Activated effector memory CD4-positive, alpha-beta T cell treated with anti-CD3 and anti-CD28 coated beads, Interleukin-2, amount 50 U/mL, for 16 hours (primary cell): ENCODE results near the gene SOWAHC.
"Not testable (repeated sequence)": the region's sequence is repeated elsewhere in the genome, so short reads cannot be mapped to it uniquely, and the experiment has no call there.

Source experiments
- DNase-seq: peaks from one replicate; pipeline ENCODE4 v3.0.0-alpha.2; 2020

SOWAHC gene

DNA sequence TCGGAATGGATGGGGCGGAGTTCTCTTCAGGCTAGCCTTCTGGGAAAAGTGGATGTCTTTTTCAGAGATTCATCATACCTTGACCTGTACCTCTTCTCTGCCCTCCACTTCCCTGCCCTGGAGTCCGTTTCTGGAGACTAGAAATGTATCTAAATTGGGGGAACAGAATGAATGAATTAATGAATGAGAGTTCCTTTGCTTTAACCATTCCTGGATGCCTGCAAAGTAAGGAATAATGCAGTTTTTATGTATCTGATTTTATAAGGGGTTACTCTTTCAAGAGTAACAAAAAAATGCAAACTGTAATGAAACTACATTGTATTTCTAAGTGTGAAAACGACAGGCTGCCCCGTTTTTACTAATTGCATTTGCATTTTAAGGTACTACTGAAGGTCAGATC is 2.0 kb downstream of the SOWAHC start:
- DNase-seq, result no peak

DNA sequence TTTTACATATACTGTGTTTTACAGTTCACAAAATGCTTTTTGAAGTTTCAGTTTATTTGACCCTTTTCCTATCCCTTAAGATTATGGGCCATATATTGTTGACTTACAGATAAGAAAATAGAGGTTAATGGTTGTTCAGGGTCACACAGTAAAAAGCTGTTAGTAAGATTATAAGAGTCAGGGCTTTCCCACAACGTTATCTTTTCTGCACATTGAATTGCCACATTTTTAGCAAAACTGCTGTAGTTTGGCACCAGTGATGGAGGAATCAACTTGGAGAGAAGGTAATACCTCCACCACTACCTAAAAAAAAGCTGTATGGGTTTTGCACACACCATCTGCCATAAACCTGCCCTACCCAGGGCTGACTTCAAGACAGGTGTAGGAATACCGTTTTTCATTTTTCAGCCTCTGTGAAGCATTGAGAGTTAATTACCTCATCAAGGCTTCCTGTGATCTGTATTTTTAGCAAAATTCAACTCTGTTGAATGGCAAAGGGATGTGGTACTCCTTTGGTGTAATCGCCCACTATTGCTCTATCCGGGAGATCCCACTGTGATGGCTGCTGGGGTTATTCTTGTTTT is 5.0 kb downstream of the SOWAHC start:
- no peak for DNase-seq

DNA sequence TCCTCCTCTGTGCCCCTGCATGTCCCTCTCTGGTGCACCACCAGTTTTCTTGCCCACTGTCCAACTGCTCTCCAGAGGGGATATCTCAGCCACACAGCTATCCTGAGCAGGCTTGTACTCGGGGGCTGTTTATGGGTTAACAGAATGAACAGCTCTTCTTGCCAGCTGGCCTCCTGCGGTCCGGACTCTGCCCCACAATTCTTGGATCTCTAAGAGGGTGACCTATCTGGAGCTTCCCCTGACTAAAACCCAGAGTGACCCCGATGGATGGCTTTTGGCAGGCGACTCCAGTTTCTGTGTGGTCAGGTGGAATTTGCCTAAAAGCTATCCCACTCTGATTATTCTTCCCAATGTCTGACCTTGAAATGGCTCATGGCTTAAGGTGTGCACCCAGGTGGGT is 9.1 kb downstream of the SOWAHC start:
- no peak for DNase-seq

DNA sequence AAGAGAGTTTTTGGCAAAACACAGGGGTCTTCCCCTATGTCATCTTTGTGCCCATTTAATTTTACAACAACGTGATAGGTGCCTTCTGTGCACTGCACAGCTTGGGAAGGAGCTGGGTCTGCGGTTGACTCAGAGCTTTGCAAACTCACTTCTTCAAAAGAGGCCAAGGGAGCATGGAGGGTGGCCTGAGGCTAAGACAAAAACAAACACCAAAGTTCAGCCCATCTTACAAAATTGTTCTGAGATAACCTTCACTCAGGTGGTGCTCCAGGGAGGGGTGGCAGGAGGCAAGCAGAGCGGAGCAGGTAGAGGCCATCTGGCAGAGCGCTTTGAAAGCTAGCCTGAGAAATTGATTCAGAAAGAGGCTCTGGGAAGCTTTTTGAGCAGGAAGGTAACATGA is 9.8 kb downstream of the SOWAHC start:
- DNase-seq, result no peak

DNA sequence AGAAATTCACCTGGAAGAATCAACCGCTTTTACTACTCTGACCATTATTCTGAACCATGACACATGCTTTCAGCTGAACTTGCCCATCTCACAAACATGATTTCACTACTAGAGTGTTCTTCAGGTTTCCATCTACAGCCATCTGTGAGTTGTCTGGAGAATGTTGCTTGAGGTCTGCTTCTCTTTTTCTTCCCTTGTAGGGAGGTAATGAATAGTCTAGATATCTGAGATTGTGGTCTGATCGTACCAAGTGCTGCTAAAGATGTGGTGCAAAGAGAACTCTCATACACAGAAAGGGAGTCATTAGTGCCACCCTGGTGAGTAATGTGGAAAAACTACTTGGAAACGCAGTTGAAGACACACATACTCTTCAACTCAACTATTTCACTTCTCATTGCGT is 10.2 kb downstream of the SOWAHC start:
- no peak for DNase-seq

DNA sequence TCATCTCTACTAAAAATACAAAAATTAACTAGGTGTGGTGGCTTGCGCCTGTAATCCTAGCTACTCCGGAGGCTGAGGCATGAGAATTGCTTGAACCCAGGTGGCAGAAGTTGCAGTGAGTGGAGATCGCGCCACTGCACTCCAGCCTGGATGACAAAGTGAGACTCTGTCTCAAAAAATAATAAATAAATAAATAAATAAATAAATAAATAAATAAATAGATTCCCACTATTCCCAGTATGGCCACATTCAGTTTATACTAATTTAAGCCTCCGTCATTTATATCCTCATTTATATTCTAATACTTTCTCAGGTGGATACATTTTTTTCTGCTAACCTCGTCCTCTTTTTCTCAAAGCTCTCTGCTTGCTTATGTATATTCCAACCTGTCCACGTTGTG is 14.2 kb downstream of the SOWAHC start:
- DNase-seq, result not testable (repeated sequence)

DNA sequence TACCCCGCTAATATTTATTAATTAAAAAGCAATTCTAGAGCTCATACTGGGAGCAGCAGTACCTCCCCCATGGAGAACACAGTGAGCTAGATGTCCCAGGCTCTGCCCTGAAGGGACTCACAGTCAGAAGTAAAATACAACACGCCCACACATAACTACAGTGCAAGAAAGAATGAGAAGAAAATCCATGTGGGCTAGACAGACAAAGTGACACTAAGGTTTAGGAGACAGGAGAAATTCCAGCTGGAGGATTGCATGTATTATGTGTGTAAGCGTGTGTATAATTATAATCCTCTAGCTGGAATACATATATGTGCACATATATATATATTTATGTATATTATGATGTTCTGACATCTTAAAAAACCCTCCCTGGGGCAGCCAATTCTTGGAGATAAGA is 15.7 kb downstream of the SOWAHC start:
- DNase-seq, result no peak

DNA sequence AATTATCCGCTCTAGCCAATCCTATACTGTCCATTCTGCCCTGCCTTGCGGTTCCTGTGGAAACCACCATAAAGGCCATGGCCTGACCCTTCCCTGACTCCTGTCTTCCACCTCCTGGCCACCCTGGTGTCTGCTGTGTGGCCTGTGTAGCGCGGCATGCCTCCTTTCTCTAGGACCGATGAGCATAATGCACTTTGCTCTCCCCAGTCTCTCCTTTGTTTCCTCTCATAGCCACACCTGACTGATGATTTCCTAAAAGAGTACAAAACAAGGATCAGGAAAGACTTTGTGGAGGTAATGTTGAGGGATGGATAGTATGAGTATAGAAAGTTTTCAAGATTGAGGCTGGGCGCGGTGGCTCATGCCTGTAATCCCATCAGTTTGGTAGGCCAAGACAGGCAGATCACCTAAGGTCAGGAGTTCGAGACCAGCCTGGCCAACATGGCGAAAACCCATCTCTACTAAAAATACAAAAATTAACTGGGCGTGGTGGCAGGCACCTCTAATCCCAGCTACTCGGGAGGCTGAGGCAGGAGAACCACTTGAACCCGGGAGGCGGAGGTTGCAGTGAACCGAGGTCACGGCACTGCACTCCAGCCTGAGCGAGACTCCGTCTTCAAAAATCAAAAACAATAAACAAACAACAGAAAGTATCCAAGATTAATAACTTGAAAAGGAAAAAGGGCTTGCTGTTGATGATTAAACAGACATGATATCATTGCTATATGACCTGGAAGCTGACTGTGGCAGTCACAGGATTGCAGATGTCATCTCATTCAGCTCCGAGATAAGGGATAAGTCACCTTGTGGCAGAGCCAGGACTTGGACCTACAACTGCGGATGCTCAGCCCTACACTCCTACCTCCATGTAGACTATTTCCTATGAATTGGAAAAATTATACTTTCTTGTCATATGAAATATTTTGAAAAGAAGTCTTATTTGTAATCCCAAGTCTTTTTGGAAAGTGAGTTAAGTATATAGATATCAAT is 16.6 kb downstream of the SOWAHC start:
- no peak for DNase-seq

DNA sequence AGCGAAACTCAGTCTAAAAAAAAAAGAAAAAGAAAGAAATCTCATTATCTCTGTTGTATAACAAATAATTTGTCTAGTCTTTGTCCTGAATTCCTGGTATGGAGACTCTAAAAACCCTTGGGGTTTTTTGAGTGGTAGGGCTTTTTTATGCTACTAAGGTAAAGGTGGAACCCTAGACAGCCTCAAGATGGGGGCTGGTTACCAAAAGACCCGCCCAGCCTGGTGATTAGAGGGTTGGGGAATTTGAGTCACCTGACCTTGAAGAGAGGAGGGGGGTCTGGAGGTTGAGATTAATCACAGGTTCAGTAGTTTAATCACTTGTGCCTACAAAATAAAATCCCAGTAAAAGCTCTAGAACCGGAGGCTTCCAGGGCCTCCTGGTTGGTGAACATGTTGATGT is 17.6 kb downstream of the SOWAHC start:
- DNase-seq, result no peak

DNA sequence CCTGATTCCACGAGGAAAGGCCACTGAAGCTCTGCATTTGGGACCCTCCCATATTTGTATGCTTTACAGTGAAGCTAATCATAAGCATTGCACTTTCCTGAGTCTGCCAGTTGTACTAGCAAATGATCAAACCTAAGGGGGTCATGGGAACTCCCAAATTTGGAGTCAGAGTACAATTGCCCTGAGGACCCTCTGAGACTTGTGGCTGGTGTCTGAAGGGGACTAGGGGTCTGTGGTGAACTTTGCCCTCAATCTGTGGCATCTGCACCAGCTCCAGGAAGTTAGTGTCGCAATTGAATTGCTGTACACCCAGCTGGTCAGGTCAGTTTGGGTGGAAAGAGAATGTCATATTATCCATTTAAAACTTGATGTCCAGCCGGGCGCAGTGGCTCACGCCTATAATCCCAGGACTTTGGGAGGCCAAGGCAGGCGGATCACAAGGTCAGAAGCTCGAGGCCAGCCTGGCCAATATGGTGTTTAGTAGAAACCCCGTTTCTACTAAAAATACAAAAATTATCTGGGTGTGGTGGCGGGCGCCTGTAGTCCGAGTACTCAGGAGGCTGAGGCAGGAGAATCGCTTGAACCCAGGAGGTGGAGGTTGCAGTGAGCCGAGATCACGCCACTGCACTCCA is 18.1 kb downstream of the SOWAHC start:
- DNase-seq, result no peak

DNA sequence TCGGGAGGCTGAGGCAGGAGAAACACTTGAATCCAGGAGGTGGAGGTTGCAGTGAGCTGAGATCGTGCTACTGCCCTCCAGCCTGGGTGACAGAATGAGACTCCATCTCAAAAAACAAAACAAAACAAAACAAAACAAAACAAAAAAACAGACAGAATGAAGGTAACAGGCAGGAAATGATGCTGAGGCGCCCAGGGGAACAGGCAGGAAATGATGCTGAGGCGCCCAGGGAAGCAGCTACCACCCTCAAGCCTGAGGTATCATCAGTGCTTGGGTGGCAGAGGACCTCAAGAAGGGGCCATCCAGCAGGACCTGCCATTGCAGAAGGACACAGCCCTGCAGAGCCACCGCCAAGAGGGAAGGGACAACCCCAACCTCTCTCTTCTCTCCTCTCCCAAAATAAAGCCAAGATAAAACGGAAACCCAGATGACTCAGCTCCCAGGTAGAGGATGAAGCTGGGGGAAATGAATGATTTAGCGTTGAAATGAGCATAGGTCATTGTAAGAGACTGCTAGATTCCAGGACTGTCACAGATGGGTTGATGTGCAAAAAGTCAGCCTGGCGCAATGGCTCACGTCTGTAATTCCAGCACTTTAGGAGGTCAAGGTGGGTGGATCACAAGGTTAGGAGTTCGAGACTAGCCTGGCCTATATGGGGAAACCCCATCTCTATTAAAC is 19.3 kb downstream of the SOWAHC start:
- DNase-seq, result no peak

DNA sequence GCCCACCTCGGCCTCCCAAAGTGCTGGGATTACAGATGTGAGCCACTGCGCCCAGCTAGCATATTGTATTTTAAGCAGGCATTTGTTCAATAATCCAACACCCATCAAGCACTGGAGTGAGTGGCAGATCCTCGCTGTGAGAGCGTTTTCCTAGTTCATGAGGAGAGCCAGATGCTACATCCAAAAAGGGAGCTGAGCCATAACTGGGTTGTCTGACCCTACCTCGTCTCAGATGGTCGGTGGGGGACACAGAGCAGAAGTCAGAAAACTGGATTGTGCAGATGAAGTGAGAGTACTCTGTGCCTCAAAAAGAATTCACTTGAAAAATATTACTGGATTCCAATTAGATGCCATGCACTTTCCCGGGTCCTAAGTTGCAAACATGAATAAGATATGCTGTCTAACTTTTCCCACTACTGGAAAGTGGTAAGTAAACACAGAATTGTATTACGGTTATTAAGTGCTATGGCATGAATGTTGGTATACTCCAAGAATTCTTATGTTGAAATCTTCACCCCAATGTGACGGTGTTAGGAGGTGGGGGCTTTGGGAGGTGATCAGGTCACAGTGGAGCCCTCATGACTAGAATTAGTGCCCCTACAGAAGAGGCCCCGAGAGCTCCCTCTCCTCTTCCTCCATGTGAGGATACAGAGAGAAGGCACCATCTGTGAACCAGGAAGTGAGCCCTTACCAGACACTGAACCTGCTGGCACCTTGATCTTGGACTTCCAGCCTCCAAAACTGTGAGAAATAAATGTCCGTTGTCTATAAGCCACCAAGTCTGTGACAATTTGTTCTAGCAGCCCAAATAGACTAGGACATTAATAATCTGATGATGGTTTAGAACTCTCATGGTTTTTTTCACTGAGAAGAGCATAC is 21.5 kb downstream of the SOWAHC start:
- DNase-seq, result no peak

DNA sequence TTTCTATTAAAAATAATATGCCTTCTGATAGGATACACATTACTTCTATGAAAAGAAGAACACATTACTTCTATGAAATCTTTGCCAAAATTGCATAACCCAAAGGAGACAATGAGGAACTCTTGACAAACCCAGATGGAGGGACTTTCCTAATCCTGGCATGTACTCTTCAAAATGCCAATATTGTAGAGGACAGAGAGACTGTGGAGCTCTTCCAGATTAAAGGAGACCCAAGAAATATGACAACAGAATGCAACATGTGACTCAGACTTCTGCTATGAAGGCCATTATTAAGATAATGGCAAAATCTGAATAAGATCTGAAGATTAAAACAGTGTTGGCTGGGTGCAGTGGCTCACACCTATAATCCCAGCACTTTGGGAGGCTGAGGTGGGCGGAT is 22.2 kb downstream of the SOWAHC start:
- no peak for DNase-seq

DNA sequence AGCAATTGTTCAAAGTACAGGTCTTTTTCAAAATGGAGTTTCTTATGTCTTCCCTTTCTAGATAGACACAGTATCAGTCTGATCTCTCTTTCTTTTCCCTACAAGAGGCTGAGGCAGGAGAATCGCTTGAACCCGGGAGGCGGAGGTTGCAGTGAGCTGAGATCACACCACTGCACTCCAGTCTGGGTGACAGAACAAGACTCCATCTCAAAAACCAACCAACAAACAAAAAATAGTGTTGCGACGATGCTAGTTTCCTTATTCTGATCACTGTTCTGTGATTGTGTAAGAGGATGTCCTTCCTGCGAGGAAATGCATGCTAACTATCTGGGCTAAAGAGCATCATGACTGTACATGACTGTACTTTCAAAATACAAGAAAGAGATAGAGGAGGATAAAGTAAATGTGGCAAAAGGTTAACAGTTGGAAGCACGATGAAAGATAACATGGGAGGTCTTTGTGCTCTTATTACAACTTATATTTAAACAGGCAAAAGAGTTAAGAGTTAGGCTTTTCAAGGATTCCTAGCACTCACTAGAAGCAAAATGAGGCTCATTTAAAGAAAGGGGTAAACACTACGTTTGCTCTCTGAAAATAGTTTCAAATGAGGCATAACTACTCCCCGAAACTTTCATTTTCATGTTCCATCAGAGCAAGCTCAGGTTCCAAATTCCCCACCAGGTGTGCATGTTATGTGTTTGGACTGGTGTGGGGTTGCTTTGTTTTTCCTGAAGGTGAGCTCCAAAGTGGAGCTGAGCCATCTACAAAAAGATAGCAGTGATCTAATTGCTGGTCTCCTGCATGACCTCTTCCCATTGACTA is 23.8 kb downstream of the SOWAHC start:
- no peak for DNase-seq

DNA sequence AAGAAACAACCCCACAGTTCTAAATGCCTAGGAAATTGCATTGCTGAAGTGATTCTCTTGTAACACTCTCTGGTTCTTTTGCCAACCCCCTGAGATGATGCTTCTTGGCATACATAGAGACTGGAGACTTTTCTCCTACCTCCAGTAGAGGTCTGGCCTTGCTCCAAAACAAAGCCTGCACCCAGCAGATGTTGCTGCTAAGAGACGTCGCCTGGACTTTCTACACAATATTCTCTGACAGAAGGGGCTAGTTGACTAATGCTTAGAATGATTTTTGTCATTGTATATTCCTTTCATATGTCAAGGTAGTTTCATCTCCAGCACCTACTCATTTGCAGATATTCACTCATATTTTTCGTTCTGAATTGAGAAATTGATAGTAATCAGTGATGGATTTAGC is 24.6 kb downstream of the SOWAHC start:
- no peak for DNase-seq

DNA sequence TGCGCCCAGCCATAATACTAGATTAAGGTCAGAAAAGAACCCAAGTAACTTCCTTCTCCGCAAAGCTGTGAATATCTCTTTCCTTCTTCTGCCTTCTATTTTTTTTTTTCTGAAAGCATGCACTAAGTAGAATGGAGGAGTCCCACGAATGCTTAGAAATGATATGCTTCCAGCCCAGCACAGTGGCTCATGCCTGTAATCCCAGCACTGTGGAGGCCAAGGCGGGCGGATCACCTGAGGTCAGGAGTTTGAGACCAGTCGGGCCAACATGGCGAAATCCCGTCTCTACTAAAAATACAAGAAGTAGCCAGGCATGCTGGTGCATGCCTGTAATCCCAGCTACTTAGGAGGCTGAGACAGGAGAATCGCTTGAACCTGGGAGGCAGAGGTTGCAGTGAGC is 25.8 kb downstream of the SOWAHC start:
- DNase-seq, result not testable (repeated sequence)

DNA sequence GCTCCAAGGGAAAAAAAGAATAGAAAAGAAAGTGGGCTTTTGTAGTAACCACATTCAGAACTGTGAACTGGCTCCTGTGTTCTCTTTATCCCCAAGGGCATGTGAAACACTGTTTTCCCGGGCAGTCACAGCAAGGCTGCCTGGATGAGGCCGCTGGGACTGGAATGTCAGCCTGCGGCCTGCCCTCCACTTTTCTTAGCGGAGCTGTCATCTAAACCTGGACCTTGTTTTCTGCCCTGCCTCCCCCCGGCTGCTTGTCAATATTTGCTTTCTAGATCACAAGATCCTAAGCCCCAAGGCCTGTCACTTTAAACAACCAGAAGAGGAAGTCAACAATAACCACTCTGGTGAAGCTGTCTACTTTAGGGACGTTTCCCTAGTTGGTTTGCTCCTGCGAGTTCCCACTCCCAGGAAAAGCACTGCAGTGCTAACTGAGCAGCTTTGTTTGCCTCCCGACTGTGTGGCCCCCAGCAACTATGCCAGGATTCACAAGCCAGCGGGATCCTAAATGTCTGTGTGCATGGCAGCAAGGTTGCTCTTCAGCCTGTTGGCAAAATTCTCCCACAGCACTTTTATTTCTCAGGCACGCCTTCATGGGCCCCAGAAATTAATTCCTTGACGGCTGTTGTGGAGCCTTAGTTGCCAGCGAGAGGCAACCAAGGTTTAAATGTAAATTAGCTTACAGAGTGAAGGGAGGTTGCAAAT is 30.6 kb downstream of the SOWAHC start:
- DNase-seq, result no peak

DNA sequence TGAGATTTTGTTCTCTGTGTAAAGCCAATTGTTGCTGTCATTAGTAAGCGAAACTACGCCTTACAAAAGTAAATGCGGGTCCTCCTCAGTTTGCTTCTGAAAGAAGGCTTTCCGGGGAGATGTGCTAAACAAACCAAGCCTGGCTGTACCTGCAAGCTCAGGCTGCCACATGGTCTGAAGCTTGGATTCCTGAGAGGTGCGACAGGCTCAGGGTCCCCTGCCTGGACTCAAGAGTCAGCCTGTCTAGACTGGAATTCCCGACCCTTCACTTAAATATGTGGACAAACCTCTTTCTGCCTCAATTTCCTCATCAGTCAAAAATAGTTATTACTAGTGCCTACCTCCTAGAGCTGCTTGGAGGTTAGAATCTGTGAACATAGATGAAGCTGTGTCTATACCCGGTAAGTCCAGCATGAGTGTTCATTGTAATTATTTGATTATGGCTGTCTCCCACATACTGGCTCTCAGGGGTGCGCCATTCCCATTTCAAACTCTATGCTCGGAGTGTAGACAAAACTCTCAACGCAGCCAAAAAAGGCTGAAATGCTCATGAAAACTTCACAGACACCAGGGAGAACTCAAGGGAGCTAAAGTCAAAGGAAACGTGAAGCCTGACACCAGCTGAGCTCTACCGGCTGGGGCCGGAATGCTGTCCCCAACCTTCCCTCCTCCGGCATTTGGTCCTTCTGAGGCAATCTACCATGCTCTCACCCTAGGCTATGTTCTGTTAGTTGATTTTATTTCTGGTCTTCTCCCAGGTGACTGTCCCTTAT is 31.4 kb downstream of the SOWAHC start:
- no peak for DNase-seq

DNA sequence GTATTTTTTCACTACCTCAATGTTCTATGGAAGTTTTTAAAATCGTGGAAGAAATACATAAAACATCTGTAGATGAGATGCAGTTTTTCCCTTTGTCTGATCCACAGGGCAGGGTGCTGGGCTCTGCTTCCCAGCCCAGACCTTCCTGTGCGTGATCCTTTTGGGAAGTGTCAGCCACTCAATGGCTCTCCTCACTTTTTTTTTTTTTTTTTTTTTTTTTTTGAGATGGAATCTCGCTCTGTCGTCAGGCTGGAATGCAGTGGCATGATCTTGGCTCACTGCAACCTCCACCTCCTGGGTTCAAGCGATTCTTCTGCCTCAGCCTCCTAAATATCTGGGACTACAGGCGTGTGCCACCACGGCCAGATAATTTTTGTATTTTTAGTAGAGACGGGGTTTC is 32.8 kb downstream of the SOWAHC start:
- DNase-seq, result no peak

DNA sequence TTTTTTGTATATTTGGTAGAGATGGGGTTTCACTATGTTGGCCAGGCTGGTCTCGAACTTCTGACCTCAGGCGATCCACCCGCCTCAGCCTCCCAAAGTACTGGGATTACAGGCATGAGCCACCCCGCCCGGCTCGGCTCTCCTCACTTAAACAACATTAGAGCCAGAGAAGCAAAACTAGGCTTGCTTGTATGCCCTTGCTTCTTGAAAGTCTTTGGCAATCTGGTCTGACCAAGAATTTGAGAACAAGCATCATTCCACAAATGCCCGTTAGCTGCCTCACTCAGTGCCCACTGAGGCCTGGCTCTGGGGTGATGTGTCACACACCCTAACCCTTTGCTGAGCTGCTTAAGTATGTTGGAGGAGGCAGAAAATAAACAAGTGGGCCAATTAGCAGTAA is 33.5 kb downstream of the SOWAHC start:
- no peak for DNase-seq
